Cardiac fibroblast (primary cell): ENCODE data around the gene FAM20C.

ENCODE experiments used
- DNase-seq, 2 donors: peaks; one replicate each; pipeline versions ENCODE4 v3.0.0 to v3.0.0-alpha.2; 2010; ENCODE audit warnings: low read depth in 2 of 2
- H3K4me3 ChIP-seq, 2 donors: replicated peaks in 1 of 2; 1 replicate in 1 of 2; 2 replicates in 1 of 2; pipeline ENCODE4 v1.5.1; 2011; ENCODE audit warnings: low read depth in 2 of 2, low read length in 2 of 2, mild to moderate bottlenecking in 2 of 2, moderate library complexity in 1 of 2
- CTCF ChIP-seq: IDR thresholded peaks from one replicate; pipeline ENCODE4 v1.5.1; 2011; ENCODE audit warnings: low read depth, mild to moderate bottlenecking, low read length, inconsistent platforms

FAM20C gene

GRCh38 chr7:159370-160270 is 32.8 kb upstream of the FAM20C start:
- H3K4me3 ChIP-seq: no peak overlapping the region
- no peak for DNase-seq
- no peak for TF ChIP-seq CTCF

GRCh38 chr7:160958-161725 is 31.2 kb upstream of the FAM20C start:
- TF ChIP-seq CTCF: no peak
- no peak for DNase-seq
- no peak overlapping the region for H3K4me3 ChIP-seq

- no peak overlapping the region for H3K4me3 ChIP-seq
- no peak for DNase-seq
- no peak for TF ChIP-seq CTCF
Observed at GRCh38 chr7:162632-163297, 29.6 kb upstream of the FAM20C start.

GRCh38 chr7:163298-163695 is 29.1 kb upstream of the FAM20C start:
- no peak for DNase-seq
- TF ChIP-seq CTCF: no peak
- no peak overlapping the region for H3K4me3 ChIP-seq

GRCh38 chr7:163971-164881 is 28.1 kb upstream of the FAM20C start:
- TF ChIP-seq CTCF: no peak
- H3K4me3 ChIP-seq: no peak overlapping the region
- no peak for DNase-seq
